ENCODE data around the gene PFDN6.
A peak's percentile ranks its signal among the peaks of the same experiment; 100 is the strongest.

Gene PFDN6

DNA sequence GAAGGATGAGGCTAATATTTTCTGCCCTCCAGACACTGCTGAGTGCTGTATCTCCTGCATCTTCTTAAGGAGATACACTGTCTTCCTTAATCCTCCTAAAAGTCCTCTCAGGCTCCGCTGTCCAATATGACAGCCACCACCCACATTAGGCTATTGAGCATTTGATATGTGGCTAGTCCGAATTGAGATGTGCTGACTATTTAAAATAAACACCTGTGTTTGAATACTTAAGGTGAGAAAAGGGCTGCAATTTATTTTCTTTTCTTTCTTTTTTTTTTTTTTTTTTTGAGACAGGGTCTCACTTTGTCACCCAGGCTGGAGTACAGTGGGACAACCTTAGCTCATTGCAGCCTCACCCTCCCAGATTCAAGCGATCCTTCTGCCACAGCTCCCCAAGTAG lies 12.5 kb downstream of the PFDN6 start:
- peaks cover 73% of the 10 kb centered on the region for H3K36me3 ChIP-seq
- H3K4me3 ChIP-seq (ENCODE audit: low read depth in 1 of 2, low read length in 1 of 2): no peak overlapping the region
- H3K27ac ChIP-seq: peak overlapping the region; percentile 32
- H3K27me3 ChIP-seq: no peaks in the 10 kb centered on the region
- TF ChIP-seq, protein P1, sequence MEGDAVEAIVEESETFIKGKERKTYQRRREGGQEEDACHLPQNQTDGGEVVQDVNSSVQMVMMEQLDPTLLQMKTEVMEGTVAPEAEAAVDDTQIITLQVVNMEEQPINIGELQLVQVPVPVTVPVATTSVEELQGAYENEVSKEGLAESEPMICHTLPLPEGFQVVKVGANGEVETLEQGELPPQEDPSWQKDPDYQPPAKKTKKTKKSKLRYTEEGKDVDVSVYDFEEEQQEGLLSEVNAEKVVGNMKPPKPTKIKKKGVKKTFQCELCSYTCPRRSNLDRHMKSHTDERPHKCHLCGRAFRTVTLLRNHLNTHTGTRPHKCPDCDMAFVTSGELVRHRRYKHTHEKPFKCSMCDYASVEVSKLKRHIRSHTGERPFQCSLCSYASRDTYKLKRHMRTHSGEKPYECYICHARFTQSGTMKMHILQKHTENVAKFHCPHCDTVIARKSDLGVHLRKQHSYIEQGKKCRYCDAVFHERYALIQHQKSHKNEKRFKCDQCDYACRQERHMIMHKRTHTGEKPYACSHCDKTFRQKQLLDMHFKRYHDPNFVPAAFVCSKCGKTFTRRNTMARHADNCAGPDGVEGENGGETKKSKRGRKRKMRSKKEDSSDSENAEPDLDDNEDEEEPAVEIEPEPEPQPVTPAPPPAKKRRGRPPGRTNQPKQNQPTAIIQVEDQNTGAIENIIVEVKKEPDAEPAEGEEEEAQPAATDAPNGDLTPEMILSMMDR (IDR thresholded peaks at IDR 0.05): no peak
- no peaks in the 10 kb centered on the region for H3K9me3 ChIP-seq
- peaks cover 31 to 44% of the 10 kb centered on the region in 2 experiments for H3K4me1 ChIP-seq (ENCODE audit: control insufficient read depth in 1 of 2, insufficient read depth in 1 of 2, low read depth in 1 of 2, low read length in 1 of 2)

DNA sequence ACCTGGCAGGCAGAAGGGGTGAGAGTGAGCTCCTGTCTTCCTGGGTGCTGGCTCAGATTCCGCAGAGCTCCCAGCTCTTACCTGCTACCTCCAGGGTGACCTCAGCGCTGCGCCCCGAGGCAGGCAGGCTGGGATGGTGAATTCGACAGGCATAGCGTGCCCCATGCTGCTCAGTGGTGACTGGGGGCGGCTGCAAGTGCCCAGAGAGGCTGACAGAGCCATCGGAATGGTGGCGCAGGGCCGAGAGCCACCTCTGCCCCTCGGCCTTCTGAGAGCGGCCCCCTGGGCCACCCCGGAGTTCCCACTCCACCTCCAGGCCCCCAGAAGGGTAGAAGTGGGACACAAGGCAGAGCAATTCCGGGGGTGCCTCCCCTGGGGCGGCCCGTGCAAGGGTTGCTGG lies 14.8 kb downstream of the PFDN6 start:
- peaks cover 78% of the 10 kb centered on the region for H3K36me3 ChIP-seq
- H3K4me1 ChIP-seq (ENCODE audit: control insufficient read depth in 1 of 2, insufficient read depth in 1 of 2, low read depth in 1 of 2, low read length in 1 of 2): peaks cover 21 to 31% of the 10 kb centered on the region in 2 experiments
- peak overlapping the region; percentile 46 for H3K27ac ChIP-seq
- TF ChIP-seq, protein P1 (IDR thresholded peaks at IDR 0.05): no peak
- no peaks in the 10 kb centered on the region for H3K27me3 ChIP-seq
- no peaks in the 10 kb centered on the region for H3K9me3 ChIP-seq
- H3K4me3 ChIP-seq (ENCODE audit: low read depth in 1 of 2, low read length in 1 of 2): no peak overlapping the region

- Histone ChIP-seq H3K36me3 (peaks cover 80% of the 10 kb centered on the region), H3K27ac (peak overlapping the region; percentile 57), H3K27me3 (no peaks in the 10 kb centered on the region), H3K9me3 (no peaks in the 10 kb centered on the region), H3K4me3 (ENCODE audit: low read depth in 1 of 2, low read length in 1 of 2) (no peak overlapping the region), H3K4me1 (ENCODE audit: control insufficient read depth in 1 of 2, insufficient read depth in 1 of 2, low read depth in 1 of 2, low read length in 1 of 2) (peaks cover 15 to 25% of the 10 kb centered on the region in 2 experiments)
- TF ChIP-seq, protein P1 (IDR thresholded peaks at IDR 0.05): no peak
Observed at GRCh38 chr6:33305052-33305451, 15.7 kb downstream of the PFDN6 start.

DNA sequence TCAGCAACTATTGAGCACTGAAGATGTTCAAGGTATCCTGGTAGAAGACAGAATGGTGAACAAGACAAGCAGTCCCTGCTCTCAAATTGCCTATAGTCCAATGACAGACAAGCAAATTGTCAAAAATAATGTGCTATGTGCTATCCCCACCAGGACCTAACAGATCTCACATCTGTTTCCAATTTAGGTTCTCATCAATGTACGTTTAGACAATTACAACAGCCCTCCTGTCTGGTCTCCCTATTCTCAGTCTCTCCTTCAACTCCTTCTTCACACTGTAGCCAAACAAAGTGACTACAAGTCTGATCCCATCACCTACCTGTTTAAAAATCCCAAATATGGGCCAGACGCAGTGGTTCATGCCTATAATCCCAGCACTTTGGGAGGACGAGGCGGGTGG lies 17.0 kb downstream of the PFDN6 start:
- H3K4me3 ChIP-seq (ENCODE audit: low read depth in 1 of 2, low read length in 1 of 2): no peak overlapping the region
- peaks cover 81% of the 10 kb centered on the region for H3K36me3 ChIP-seq
- TF ChIP-seq, protein P1 (IDR thresholded peaks at IDR 0.05): no peak
- H3K9me3 ChIP-seq: no peaks in the 10 kb centered on the region
- H3K27ac ChIP-seq: peak overlapping the region; percentile 57
- peaks cover 18 to 20% of the 10 kb centered on the region in 2 experiments for H3K4me1 ChIP-seq (ENCODE audit: control insufficient read depth in 1 of 2, insufficient read depth in 1 of 2, low read depth in 1 of 2, low read length in 1 of 2)
- no peaks in the 10 kb centered on the region for H3K27me3 ChIP-seq

- Histone ChIP-seq H3K36me3 (peaks cover 36% of the 10 kb centered on the region), H3K27me3 (no peaks in the 10 kb centered on the region), H3K4me3 (ENCODE audit: low read depth in 1 of 2, low read length in 1 of 2) (peak overlapping the region; percentile 91 to 92), H3K9me3 (no peaks in the 10 kb centered on the region), H3K4me1 (ENCODE audit: control insufficient read depth in 1 of 2, insufficient read depth in 1 of 2, low read depth in 1 of 2, low read length in 1 of 2) (peaks cover 50 to 57% of the 10 kb centered on the region in 2 experiments), H3K27ac (peak overlapping the region; percentile 100)
- TF ChIP-seq, protein P1 (IDR thresholded peaks at IDR 0.05): no peak
Observed at GRCh38 chr6:33312361-33313104, 23.1 kb downstream of the PFDN6 start.
